HUDEP-2 (cell line): ENCODE data around the gene ADGRD1.

Source experiments
- DNase-seq, 76 experiments: peaks; one replicate each; lab custom pipeline; 2025; ENCODE audit not compliant: unreplicated experiment in 76 of 76; lab: John Stamatoyannopoulos, UW

The ADGRD1 gene

DNA sequence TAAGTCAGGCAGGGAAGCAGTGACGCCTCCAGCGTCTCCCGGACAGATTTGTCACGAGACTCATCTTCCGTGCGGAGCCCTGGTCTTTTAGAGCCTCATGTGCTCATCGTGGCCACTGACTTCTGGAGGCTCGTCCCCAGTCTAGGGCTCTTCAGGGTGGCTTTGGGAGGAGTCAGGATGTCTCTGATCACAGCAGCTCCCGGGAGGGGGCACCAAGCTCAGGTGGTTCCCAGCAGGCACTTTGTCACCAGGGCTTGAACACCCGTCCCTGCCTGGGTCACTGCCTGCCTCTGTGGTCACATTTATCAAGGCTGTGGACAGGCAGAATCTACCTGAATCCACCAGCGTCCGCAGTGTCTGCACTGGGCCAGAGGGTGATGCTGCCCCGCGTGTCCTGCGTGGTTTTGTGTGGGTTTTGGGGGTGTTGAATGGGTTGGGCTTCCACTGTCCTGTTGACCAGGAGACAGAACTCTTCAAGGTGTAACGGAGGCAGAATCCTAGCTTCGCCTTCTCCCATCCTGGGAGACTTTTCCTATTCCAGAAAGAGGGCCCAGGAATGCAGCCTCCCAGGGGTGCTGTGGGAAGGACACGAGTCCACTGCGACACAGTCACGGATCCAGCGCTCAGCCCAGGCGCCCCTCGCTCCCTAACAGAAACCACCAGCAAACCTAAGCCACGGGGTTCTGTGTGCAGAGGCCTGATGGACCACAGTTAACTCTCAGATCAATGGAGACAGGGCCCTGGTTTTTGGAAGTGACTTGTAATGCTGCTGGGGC, 132.3 kb downstream of the ADGRD1 start:
- no peak for DNase-seq

DNA sequence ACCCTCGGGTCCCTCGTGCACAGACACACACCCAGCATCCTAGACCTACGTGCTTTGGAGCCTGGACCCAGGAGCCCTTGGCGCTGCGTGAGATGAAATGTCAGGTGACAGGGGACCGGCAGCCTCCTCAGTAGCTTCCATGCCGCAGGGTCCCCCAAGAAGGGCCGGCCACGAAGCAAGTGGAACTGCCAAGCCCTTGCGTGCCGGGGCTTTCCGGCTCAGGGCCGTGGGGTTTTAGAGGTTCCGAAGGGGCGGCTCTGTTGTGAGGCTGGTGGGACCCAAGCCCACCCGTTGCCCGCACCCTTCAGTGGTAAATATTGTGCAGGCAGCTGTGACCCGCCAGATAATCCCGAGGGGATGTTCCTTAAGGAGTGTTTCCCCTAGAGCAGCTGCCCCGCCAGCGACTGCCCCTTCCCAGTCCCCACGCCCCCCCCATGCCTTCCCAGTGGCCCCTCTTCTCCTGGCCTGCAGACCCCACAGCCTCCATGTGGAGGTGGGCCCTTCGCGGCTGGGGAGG, 133.7 kb downstream of the ADGRD1 start:
- no peak for DNase-seq

DNA sequence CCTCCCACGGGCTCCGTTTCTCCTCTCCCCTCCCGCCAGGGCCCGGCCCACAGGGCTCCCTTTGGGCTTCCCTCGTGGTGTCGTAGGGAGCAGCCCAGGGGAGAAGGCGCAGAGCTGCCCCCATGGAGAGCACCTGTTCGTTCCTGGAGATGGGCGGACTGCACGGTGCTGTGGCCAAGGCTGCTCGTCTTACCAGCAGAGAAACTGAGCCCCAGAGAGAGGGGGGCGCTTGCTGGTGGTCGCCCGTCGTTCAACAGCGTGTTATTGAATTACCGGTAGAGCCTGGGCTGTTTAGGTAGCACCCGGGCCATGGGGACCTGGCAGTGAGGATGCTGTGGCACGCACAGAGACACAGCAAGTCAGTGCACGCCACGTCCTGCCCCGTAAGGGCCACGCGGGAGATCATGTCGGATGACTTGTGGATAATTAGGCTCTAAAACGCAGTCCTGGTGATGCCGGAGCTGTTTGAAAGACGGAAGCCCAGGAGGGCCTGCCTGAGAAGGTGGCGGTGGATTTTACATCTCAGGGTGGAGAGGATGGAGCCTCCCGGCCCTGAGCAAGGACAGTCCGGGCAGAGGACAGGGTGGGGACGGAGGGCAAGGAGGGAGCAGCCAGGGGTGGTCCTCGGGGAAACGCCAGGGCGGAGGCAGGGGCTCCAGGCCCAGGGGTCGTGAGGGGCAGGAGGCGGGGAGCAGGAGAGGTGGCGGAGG, 134.4 kb downstream of the ADGRD1 start:
- no peak for DNase-seq

DNA sequence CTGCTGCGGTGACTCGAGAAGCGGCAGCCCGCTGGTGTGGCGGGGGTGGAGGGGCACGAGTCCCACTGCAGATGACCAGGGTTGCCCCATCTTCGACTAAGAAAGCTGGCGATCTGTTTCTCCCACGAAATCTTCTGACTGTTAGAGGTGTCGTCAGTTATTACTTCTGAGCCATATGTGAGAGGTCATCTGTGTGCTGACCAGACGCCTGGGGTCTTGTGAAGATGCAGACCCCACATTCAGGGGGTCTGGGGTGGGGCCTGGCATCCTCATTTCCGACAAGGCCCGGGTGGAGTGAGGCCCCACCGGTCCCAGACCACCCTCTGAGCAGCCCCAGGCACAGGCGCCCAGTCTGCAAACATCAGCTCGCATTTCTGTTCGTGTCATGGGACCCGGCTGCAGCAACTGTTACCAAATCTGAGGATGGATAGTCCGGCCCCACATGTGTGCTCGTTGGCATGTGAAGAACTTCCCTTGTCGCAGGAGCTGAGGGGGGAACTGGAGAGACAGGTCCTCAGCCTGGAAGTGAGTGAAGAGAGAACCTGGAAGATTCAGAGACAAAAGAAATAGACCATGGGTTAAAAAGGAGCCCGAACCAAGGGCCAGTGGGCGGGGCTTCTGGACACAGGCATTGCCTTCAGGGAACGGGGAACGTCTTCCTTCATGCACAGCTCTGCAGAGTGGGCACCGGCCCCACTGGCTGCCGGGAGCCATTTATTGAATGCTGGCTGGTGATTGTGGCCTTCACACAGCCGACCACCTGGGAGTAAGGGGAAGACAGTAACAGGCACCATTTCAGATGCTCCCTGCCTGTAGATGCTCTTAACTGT, 135.2 kb downstream of the ADGRD1 start:
- DNase-seq: no peak

DNA sequence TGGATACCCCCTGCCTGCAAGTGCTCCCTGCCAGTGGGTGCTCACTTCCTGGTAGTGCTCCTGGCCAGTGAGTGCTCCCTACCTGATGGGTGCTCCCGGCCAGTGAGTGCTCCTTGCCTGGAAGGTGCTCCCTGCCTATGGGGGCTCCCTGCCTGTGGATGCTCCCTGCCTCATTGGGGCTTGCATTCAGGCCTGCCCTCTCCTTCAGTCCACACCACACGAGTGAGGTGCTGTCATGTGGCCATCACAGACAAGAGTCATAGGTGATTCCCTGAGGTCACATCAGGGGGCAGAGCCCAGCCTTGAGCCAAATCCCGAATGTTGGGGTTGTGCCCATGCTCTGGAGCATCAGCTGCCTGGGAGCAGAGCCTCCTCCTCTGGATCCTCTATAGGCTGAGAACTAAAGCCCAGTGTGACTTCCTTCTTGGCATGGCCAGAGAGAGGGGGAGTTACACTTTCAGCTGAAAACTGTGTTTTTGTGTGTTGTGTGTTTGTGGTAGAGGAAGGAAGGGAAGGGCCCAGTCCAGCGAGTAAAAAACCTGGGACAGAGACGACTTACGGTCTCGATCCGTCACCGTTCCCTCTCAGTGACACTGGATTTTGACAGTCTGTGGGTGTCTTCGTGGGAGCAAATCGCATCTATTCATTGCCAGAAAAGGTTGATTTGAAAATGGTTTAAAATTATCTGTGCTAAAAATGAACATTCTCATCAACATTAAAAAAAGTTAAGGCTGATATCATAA, 136.0 kb downstream of the ADGRD1 start:
- no peak for DNase-seq

DNA sequence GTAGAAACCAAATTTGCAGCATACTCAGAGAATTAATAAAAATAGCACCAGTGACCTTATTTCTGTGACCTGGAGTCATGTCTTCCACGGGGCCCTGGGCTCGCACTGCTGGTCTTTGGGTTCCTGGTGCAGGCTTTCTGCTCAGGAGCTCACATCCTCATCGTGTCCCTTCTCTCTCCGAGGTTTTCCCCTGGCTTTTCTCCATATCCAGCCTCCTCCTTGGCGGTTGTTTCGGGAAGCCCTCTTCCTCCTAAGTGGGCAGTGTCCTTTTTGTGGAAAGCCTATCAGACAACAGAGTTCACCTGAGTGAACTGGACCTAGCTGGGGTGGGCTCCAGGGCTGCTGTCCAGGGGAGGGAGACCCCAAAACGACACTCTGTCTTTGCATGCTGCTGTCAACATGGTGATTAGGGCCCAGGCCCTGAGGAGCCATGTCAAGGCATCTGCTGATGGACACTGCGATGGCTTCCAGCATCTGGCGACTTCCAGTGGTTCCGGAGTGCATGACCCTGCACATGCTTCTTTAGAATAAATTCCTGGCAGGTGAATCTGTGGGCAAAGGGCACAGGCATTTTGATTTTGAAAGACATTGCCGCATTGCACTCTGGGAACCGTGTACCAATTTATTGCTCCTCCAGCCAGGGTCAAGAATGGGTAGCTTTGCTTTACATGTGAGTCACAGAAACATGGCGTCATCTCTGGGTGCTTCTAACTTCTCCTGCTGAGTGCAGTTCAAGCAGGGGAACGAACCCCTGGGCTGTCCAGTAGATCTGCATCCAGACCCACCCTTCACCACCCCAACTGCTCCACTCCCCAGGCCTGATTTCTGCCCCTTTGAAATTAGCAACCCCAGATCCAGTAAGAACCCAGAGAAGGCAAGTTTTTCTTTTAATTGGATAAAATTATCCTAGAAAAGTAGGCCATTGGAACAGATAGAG, 136.8 kb downstream of the ADGRD1 start:
- no peak for DNase-seq

DNA sequence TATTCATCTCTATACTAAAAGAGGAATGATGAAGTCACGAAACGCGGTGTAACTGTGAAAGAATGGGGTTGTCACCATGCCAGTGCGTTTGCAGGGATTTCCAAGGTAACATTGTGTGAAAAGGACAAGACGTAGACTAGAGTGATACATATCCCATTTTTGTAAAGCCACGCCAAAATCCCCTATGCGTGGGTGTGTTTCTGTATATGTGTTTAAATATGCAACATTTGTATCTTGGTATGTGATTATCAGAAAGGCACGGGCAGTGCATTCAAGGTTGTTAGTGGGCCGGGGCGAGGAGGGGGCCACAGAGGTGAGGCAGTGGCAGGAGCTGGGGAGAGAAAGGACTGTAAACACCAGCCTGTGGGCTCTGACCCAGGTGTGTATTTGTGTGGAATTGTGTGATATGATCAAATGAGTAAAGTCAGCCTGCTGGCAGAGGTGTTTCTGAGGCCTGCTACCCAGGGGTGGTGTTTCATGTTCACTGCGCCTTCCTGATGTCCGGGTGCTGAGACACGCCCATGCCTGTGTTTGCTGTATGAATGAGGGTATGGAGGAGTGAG, 137.8 kb downstream of the ADGRD1 start:
- DNase-seq: no peak

DNA sequence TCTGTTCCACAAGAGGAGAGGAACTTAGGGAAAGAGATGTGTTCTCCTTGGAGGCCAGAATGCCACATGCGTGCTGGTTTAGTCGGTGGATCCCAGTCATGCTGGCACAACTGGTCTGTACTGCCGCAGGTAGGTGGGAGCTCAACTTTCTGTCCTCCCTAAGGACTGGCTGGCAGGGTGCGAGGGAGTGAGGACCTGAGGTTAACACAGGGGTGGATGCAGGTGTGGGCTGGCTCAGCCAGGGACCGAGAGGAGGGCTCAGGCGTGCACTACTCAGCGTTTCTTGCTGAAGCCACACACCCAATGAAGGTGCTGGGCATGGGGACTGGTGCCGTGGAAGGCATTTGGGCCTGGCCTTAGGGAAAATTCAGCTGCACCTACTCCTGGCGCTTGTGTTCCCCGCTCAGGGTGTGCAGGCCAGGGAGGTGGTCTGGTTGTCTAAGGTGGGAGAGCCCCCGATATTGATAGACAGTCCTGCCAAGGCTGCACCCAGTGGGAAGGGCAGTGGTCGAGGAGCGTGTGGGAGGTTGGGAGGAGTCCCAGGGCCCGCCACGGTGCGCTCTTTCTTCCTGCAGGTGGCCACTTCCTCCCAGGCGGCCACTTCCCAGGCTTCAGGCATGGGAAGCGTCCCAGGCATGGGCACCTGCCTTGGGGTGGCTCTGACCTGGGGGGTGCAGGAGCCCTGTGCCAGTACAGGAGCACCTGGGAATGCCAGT, 138.4 kb downstream of the ADGRD1 start:
- DNase-seq: no peak

DNA sequence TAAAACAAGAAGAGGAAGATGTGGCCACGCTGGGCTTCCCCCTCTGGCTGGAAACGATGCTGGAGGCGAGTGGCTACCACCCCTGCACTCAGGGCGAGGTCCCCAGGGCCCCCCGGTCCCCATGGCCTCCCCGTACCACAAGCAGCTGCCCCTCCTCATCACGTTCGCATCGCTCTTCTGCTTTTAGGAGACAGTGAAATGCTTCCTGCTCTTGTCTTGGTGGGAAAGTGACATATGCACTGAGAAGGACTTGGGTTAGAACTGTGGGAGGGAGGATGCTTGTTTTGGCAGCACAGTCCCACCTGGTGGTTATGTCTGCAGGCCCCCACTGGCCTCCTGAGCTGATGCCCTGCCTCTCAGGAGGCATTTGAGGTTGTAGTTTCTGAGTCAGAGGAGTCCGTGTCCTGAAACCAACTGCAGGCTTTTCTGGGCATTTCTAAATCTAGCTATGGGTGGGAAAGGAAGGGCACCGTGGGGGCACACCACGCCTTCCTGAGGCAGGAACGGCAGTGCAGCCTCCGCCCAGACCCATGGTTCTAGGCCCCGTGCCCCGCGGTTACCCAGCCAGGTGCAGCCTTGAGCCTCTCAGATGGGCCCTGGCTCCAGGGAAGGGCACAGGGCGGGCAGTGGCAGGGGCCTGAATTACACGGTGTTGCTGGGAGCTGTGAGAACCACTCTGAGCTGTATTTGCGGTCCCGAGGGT, 139.3 kb downstream of the ADGRD1 start:
- DNase-seq: peak in 1 of 76 experiments; percentile 1

DNA sequence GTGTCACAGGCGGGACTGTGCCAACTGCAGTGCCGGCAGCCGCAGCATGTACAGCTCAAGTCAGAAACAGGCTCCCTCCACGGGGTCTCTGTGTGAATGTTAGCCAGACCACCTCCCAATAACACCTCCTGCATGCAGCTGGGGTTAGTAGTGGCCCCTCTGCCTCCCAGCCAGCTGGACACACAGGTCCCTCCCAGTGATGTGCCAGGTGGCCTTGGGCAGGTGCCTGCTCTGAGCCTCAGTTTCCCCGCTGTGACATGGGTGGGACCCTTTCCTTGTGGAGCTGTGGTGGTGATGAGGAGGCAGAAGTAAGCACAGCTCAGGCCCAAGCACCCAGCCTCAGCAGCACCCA, 139.9 kb downstream of the ADGRD1 start:
- DNase-seq: no peak

DNA sequence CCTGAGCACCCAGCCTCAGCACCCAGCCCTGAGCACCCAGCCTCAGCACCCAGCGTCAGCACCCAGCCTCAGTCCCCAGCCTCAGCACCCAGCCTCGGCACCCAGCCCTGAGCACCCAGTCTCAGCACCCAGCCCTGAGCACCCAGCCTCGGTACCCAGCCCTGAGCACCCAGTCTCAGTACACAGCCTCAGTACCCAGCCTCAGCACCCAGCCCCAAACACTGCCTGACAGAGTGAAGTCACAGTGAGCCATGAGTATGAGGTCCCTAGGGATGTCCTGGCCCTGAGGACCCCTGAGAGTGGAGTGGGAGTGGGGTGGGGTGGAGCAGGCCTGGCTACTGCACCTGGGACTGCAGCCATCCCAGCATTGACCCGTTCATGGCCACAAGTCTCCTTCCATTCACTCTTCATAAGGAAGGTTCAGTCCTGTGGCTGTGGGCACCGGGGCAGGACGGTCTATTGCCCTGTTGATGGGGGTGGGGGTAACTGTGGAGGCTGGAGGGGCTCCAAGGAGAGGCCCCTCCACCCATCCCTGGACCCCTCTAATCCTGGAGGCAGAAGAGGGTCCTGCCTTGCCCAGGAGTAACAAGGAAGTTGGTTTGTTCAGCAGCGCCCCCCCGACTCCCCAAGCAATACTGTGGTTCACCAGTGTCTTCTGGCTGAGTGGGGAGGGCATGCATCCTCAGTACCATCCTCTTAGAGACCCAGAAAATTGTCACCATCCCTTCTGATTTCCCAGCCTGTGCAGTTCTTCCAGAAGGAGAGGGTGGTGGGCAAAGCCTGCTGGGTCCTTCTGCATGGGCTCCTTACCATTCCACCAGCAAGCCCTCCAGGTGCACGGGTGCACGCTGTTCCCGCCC, 140.5 kb downstream of the ADGRD1 start:
- no peak for DNase-seq

DNA sequence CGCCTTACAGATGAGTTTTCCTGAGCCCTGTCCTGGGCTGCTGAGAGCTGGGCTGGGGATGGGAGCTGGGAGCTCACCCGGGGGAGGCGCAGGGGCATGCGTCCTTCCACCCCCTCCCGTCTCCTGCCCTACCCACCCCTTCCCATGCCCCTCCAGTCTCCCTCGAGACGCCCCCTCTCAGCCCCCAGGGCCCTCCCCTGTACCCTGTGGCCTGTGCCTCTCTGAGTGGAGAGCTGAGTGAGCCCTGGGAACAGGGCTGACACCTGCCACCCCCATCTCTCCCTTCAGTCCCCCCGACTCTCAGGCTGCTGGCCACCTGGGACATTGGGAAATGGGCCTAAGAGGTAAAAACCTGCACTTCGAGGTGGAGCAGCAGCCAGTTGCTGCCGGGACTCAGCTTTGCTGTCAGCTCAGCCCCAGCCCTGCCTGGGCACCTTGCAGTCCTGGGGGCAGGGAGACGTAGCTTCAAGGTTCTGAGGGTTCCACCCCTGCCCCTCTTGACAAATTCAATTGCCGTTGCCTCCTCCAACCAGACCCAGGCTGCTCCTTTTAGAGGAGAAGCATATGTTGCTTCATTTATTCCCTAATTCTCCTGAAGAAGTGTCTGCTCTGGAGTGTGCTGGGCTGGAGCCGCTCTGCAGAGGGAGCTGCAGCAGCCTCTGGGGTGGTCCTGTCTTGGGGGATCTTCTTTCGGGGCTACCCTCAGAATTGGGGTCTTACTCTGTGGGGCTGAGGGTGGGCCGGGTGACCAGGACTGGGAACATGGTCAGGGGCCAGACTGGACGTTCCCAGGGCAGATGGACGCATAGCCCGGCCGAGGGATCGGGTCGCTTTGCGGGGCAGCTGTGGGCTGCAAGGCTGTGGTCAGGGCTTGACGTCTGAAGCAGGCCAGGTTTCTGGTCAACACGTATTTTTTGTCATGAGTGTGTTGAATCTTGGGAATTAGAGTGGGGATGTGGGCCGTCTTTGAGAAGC, 141.4 kb downstream of the ADGRD1 start:
- DNase-seq: no peak

DNA sequence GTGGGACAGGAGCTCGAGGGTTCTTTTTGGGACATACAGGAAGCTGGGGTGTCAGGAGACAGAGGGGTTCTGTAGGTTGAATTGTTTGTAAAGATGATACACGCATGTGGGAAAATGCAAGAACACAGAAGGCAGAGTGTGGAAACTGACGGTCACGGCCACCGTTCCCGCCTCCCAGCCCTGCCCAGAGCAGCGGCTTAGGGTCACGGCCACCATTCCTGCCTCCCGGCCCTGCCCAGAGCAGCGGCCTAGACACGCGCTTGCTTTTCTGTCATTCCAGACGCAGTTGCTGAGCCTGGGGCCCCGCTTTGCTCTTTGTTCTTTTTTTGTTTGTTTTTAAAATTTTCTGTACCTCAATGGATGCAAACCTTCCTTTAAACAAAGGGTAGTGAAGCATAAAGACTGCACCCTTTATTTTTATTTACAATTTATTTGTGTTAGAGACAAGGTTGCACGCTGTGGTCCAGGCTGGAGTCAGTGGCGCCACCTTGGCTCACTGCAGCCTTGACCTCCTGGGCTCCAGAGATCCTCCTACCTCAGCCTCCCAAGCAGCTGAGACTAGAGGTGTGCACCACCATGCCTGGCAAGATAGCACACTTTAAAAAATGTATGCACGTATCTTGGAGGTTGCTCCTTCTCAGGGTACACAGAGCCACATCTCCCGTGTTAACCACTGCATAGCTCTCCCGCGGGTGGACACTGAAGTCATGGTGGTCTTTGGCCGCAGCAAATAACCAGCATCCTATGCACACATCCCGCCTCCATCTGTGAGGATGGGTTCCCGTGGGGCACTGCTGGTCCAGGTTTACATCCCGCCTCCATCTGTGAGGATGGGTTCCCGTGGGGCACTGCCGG, 142.3 kb downstream of the ADGRD1 start:
- no peak for DNase-seq

DNA sequence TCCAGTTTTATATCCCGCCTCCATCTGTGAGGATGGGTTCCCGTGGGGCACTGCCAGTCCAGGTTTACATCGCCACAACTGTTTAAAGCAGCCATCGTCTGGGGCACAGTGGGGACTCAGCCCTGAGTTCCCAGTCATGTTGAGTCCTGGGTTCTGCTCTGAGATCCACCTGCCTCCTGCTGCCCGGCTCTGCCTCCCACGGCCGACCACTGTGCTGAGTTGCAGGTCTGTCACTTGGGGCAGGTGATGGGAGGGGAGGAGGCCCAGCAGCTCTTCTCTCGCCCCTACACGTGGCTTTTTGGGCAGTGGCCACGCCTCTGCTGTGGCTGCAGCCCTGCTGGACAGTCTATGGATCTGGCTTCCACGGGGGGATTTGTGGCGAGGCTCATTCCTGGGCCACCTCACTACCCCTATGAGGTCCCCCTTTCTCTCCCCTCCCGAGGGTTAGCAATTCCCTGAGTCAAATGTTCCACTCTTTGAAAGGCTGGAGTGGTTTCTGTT, 143.0 kb downstream of the ADGRD1 start:
- DNase-seq: no peak
